ENCODE results near the gene CCDC71. TPM values are rescaled to one million over a fixed set of nuclear protein-coding genes. Genes with fewer than 3 reads are reported as not detected.

CCDC71 gene
- total RNA-seq, 4 donors from 2014 or later, result 35.2 to 63.7 (median 58.5) TPM

- intact Hi-C loops (cut with DNase I), result no loop called here
- DNase-seq, result peak; percentile 77 to 78
- Histone ChIP-seq H3K4me3 (replicated peaks in 1 of 3) (peak overlapping the region in 1 of 3 donors; percentile 20), H3K9me3 (no peaks in the 10 kb centered on the region), H3K27me3 (no peaks in the 10 kb centered on the region), H3K4me1 (peaks cover 0 to 10% of the 10 kb centered on the region in 2 donors), H3K36me3 (no peaks in the 10 kb centered on the region), H3K27ac (peak overlapping the region in 2 of 3 donors; percentile 35 to 71)
- 31 to 44% methylated on average over 24 to 50 of the region's 53 CpGs for WGBS, 2 donors
- TF ChIP-seq CTCF (IDR thresholded peaks at IDR 0.05) (no peak), POLR2A (IDR thresholded peaks at IDR 0.05) (no peak)
Measured at GRCh38 chr3:49199239-49199899, 33.2 kb upstream of the CCDC71 start.

GRCh38 chr3:49198611-49199230 lies 32.6 kb upstream of the CCDC71 start:
- no peak for DNase-seq
- H3K9me3 ChIP-seq, result no peaks in the 10 kb centered on the region
- intact Hi-C loops (cut with DNase I), result no loop called here
- H3K4me1 ChIP-seq, result peaks cover 0 to 10% of the 10 kb centered on the region in 2 donors
- H3K4me3 ChIP-seq (replicated peaks in 1 of 3), result peak overlapping the region in 1 of 3 donors; percentile 20
- WGBS, 2 donors, result 73 to 82% methylated on average over 21 to 24 of the region's 24 CpGs
- no peaks in the 10 kb centered on the region for H3K27me3 ChIP-seq
- no peak overlapping the region for H3K27ac ChIP-seq
- TF ChIP-seq CTCF (IDR thresholded peaks at IDR 0.05) (no peak), POLR2A (IDR thresholded peaks at IDR 0.05) (no peak)
- H3K36me3 ChIP-seq, result no peaks in the 10 kb centered on the region

GRCh38 chr3:49198161-49198560 lies 32.0 kb upstream of the CCDC71 start:
- peaks cover 0 to 10% of the 10 kb centered on the region in 2 donors for H3K4me1 ChIP-seq
- no peaks in the 10 kb centered on the region for H3K27me3 ChIP-seq
- H3K4me3 ChIP-seq (replicated peaks in 1 of 3), result no peak overlapping the region
- no peaks in the 10 kb centered on the region for H3K36me3 ChIP-seq
- WGBS, 2 donors, result 84 to 87% methylated on average over 3 of the region's 3 CpGs
- no peaks in the 10 kb centered on the region for H3K9me3 ChIP-seq
- no peak for DNase-seq
- intact Hi-C loops (cut with DNase I), result no loop called here
- TF ChIP-seq CTCF (IDR thresholded peaks at IDR 0.05) (no peak), POLR2A (IDR thresholded peaks at IDR 0.05) (no peak)
- no peak overlapping the region for H3K27ac ChIP-seq

GRCh38 chr3:49191741-49192140 lies 25.6 kb upstream of the CCDC71 start:
- H3K36me3 ChIP-seq, result no peaks in the 10 kb centered on the region
- no peak for DNase-seq
- intact Hi-C loops (cut with DNase I), result no loop called here
- no peak overlapping the region for H3K4me3 ChIP-seq (replicated peaks in 1 of 3)
- H3K27me3 ChIP-seq, result no peaks in the 10 kb centered on the region
- no peak for TF ChIP-seq CTCF (IDR thresholded peaks at IDR 0.05)
- no peak for TF ChIP-seq POLR2A (IDR thresholded peaks at IDR 0.05)
- 65 to 68% methylated on average over 1 of the region's 1 CpG for WGBS, 2 donors
- no peaks in the 10 kb centered on the region for H3K9me3 ChIP-seq
- no peaks in the 10 kb centered on the region for H3K4me1 ChIP-seq
- H3K27ac ChIP-seq, result no peak overlapping the region

GRCh38 chr3:49183873-49184272 lies 17.7 kb upstream of the CCDC71 start:
- Histone ChIP-seq H3K9me3 (no peaks in the 10 kb centered on the region), H3K36me3 (no peaks in the 10 kb centered on the region), H3K27me3 (no peaks in the 10 kb centered on the region), H3K27ac (no peak overlapping the region), H3K4me1 (peaks cover 14 to 25% of the 10 kb centered on the region in 2 donors), H3K4me3 (replicated peaks in 1 of 3) (no peak overlapping the region)
- DNase-seq, result no peak
- intact Hi-C loops (cut with DNase I), result no loop called here
- 73 to 91% methylated on average over 1 of the region's 1 CpG for WGBS, 2 donors
- TF ChIP-seq CTCF (IDR thresholded peaks at IDR 0.05), result no peak
- no peak for TF ChIP-seq POLR2A (IDR thresholded peaks at IDR 0.05)
